SU-DHL-6 (cell line): Measurements from ENCODE around the gene VSTM4.

Experiments
- H2AFZ ChIP-seq: fragments of 200-600 bp; sonication (generic); 2 replicates; pipeline ENCODE4 v1.6.1; 2014; ENCODE audit warnings: low read depth, mild to moderate bottlenecking, moderate library complexity, mixed read lengths, antibody characterized with exemption, low read length; ENCODE audit not compliant: severe bottlenecking
- H3F3A ChIP-seq: fragments of 200-600 bp; shearing (Covaris generic); 2 replicates; pipeline ENCODE4 v1.6.0; 2016; ENCODE audit warnings: antibody characterized with exemption, mild to moderate bottlenecking; ENCODE audit not compliant: insufficient read depth
- H3K27ac ChIP-seq: fragments of 200-600 bp; sonication (generic); 2 replicates; pipeline ENCODE4 v1.5.1; 2016; ENCODE audit warnings: low read depth, mild to moderate bottlenecking, low read length, moderate library complexity, mixed read lengths
- H3K27me3 ChIP-seq: fragments of 200-600 bp; sonication (generic), shearing (Covaris generic); 2 replicates; pipeline ENCODE4 v1.6.0; 2014; ENCODE audit warnings: mild to moderate bottlenecking, low read length
- H3K36me3 ChIP-seq: fragments of 200-600 bp; sonication (generic); 2 replicates; pipeline ENCODE4 v1.6.1; 2014; ENCODE audit warnings: mild to moderate bottlenecking, low read length, mixed read lengths
- H3K4me2 ChIP-seq: fragments of 300-600, 200-600 bp; shearing (Covaris generic), sonication (generic); 2 replicates; pipeline ENCODE4 v1.6.0; 2014; ENCODE audit warnings: low read length, low read depth, mild to moderate bottlenecking; ENCODE audit not compliant: poor library complexity, severe bottlenecking
- H3K4me3 ChIP-seq: fragments of 200-600 bp; sonication (generic); 2 replicates; pipeline ENCODE4 v1.5.1; 2014; ENCODE audit warnings: antibody characterized with exemption, low read length, mild to moderate bottlenecking, mixed read lengths; ENCODE audit not compliant: insufficient read depth, poor library complexity, severe bottlenecking
- H3K79me2 ChIP-seq: fragments of 200-600 bp; sonication (generic); 2 replicates; pipeline ENCODE4 v1.6.1; 2014; ENCODE audit warnings: mild to moderate bottlenecking, low read length, moderate library complexity; ENCODE audit not compliant: insufficient read depth
- H3K9ac ChIP-seq: fragments of 200-600 bp; sonication (generic); 2 replicates; pipeline ENCODE4 v1.7.0; 2014; ENCODE audit warnings: mild to moderate bottlenecking, low read length
- H3K9me2 ChIP-seq: fragments of 200-600 bp; sonication (generic); replicated peaks from 2 replicates; pipeline ENCODE4 v1.6.1; 2014; ENCODE audit warnings: low read length; ENCODE audit not compliant: insufficient read depth
- H3K9me3 ChIP-seq: fragments of 200-600 bp; sonication (generic); 2 replicates; pipeline ENCODE4 v1.6.1; 2014; ENCODE audit warnings: low read length, mixed read lengths; ENCODE audit not compliant: insufficient read depth
- H4K20me1 ChIP-seq: fragments of 200-600 bp; sonication (generic); 2 replicates; pipeline ENCODE4 v1.6.1; 2014; ENCODE audit warnings: low read depth, mild to moderate bottlenecking, antibody characterized with exemption, low read length, moderate library complexity, mixed read lengths
- EZH2phosphoT487 ChIP-seq: fragments of 200-600 bp; sonication (generic), shearing (Covaris generic); conservative IDR thresholded peaks from 2 replicates; pipeline ENCODE4 v1.6.1; 2018; ENCODE audit warnings: mild to moderate bottlenecking, antibody characterized with exemption, low read length, moderate library complexity, mixed read lengths
- TF ChIP-seq, protein P1 (sequence below): fragments of 200-600 bp; sonication (generic); IDR thresholded peaks from one replicate; pipeline ENCODE4 v1.5.1; 2017; ENCODE audit warnings: antibody characterized with exemption, mild to moderate bottlenecking, low read length, moderate library complexity; ENCODE audit not compliant: insufficient read depth, poor library complexity, severe bottlenecking

The VSTM4 gene

GRCh38 chr10:49039409-49039808 lies 75.9 kb downstream of the VSTM4 start:
- no peak for TF ChIP-seq EZH2phosphoT487
- TF ChIP-seq, protein P1, sequence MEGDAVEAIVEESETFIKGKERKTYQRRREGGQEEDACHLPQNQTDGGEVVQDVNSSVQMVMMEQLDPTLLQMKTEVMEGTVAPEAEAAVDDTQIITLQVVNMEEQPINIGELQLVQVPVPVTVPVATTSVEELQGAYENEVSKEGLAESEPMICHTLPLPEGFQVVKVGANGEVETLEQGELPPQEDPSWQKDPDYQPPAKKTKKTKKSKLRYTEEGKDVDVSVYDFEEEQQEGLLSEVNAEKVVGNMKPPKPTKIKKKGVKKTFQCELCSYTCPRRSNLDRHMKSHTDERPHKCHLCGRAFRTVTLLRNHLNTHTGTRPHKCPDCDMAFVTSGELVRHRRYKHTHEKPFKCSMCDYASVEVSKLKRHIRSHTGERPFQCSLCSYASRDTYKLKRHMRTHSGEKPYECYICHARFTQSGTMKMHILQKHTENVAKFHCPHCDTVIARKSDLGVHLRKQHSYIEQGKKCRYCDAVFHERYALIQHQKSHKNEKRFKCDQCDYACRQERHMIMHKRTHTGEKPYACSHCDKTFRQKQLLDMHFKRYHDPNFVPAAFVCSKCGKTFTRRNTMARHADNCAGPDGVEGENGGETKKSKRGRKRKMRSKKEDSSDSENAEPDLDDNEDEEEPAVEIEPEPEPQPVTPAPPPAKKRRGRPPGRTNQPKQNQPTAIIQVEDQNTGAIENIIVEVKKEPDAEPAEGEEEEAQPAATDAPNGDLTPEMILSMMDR, result no peak
- Histone ChIP-seq H3K27me3 (no peaks in the 10 kb centered on the region), H3K79me2 (no peaks in the 10 kb centered on the region), H3K9me3 (no peaks in the 10 kb centered on the region), H3K27ac (no peak overlapping the region), H3F3A (no peaks in the 10 kb centered on the region), H3K4me3 (no peak overlapping the region), H3K36me3 (no peaks in the 10 kb centered on the region), H3K9ac (no peak overlapping the region), H3K9me2 (no peaks in the 10 kb centered on the region), H2AFZ (no peak overlapping the region), H4K20me1 (no peaks in the 10 kb centered on the region), H3K4me2 (no peak overlapping the region)

- no peak for TF ChIP-seq EZH2phosphoT487
- TF ChIP-seq, protein P1, result no peak
- Histone ChIP-seq H3K27me3 (no peaks in the 10 kb centered on the region), H3K9ac (no peak overlapping the region), H3K79me2 (no peaks in the 10 kb centered on the region), H3K36me3 (no peaks in the 10 kb centered on the region), H3F3A (no peaks in the 10 kb centered on the region), H3K4me3 (no peak overlapping the region), H3K9me3 (no peaks in the 10 kb centered on the region), H3K4me2 (no peak overlapping the region), H2AFZ (no peak overlapping the region), H3K9me2 (no peaks in the 10 kb centered on the region), H3K27ac (no peak overlapping the region), H4K20me1 (no peaks in the 10 kb centered on the region)
Measured at GRCh38 chr10:49038711-49039110, 76.6 kb downstream of the VSTM4 start.

DNA sequence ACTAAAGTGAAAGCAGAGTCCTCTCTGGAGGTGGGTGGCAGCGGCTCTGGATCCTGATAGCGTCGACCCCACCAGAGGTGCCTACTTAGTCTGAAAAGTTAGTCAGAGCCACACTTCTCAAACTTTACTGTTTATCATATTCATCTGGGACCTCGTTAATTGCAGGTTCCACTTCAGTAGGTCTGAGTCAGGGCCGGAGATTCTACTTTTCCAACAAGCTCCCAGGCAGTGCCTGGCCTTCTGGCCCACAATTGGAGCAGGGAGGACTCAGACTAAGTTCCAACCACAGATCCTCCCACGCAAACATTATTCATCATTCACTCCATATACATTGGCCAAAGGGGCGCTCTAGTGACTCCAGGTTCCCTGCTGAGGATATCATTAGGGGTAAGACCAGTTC lies 78.1 kb downstream of the VSTM4 start:
- no peak overlapping the region for H3K9ac ChIP-seq
- no peaks in the 10 kb centered on the region for H3K79me2 ChIP-seq
- H4K20me1 ChIP-seq, result no peaks in the 10 kb centered on the region
- no peak overlapping the region for H3K4me2 ChIP-seq
- no peaks in the 10 kb centered on the region for H3K36me3 ChIP-seq
- no peak overlapping the region for H3K27ac ChIP-seq
- H3K27me3 ChIP-seq, result no peaks in the 10 kb centered on the region
- H3F3A ChIP-seq, result no peaks in the 10 kb centered on the region
- no peak overlapping the region for H2AFZ ChIP-seq
- TF ChIP-seq EZH2phosphoT487, result no peak
- TF ChIP-seq, protein P1, result no peak
- no peak overlapping the region for H3K4me3 ChIP-seq
- no peaks in the 10 kb centered on the region for H3K9me2 ChIP-seq
- no peaks in the 10 kb centered on the region for H3K9me3 ChIP-seq
